Neuronal stem cell (in vitro differentiated cells): ENCODE results near the gene CHTOP.
A peak's percentile ranks its signal among the peaks of the same experiment; 100 is the strongest.

Experiments
- DNase-seq: peaks from one replicate; pipeline ENCODE4 v3.0.0-alpha.2; 2013; ENCODE audit warnings: low spot score
- H2AFZ ChIP-seq: one replicate; pipeline ENCODE4 v1.6.1; 2013; ENCODE audit warnings: mild to moderate bottlenecking, low read length, inconsistent platforms
- H2AK5ac ChIP-seq: 2 replicates; pipeline ENCODE4 v1.6.1; 2013; ENCODE audit warnings: low read depth, mild to moderate bottlenecking, inconsistent platforms, low read length, moderate library complexity, mixed read lengths
- H2BK120ac ChIP-seq: 2 replicates; pipeline ENCODE4 v1.6.1; 2013; ENCODE audit warnings: low read depth, mild to moderate bottlenecking, inconsistent platforms, low read length, moderate library complexity, mixed read lengths
- H2BK12ac ChIP-seq: one replicate; pipeline ENCODE4 v1.6.1; 2013; ENCODE audit warnings: low read length, inconsistent platforms
- H2BK15ac ChIP-seq: 2 replicates; pipeline ENCODE4 v1.6.1; 2013; ENCODE audit warnings: mild to moderate bottlenecking, low read length, inconsistent platforms, mixed read lengths
- H2BK5ac ChIP-seq: one replicate; pipeline ENCODE4 v1.6.1; 2013; ENCODE audit warnings: inconsistent platforms, mild to moderate bottlenecking, low read length, moderate library complexity
- H3K14ac ChIP-seq: one replicate; pipeline ENCODE4 v1.6.1; 2013; ENCODE audit warnings: low read length, inconsistent platforms
- H3K18ac ChIP-seq: 2 replicates; pipeline ENCODE4 v1.6.1; 2013; ENCODE audit warnings: low read length, inconsistent platforms
- H3K23ac ChIP-seq: 2 replicates; pipeline ENCODE4 v1.6.1; 2013; ENCODE audit warnings: low read depth, mild to moderate bottlenecking, mixed read lengths, low read length, inconsistent platforms; ENCODE audit not compliant: poor library complexity
- H3K27ac ChIP-seq: replicated peaks from 3 replicates; pipeline ENCODE4 v1.5.1; 2013; ENCODE audit warnings: low read length, inconsistent platforms
- H3K27me3 ChIP-seq, 3 experiments: 2 replicates each; pipeline ENCODE4 v1.6.1; 2013; ENCODE audit warnings: low read length in 3 of 3, mild to moderate bottlenecking in 2 of 3, inconsistent platforms in 1 of 3, low read depth in 1 of 3, mixed read lengths in 1 of 3, moderate library complexity in 1 of 3; ENCODE audit not compliant: control insufficient read depth in 3 of 3, insufficient read depth in 3 of 3
- H3K36me3 ChIP-seq, 2 donors: replicated peaks in 1 of 2; 2 replicates each; pipeline ENCODE4 v1.6.1; 2013; ENCODE audit warnings: low read length in 2 of 2; ENCODE audit not compliant: control insufficient read depth in 2 of 2, insufficient read depth in 2 of 2
- H3K4ac ChIP-seq: 2 replicates; pipeline ENCODE4 v1.6.1; 2013; ENCODE audit warnings: inconsistent platforms, mild to moderate bottlenecking, low read length, moderate library complexity
- H3K4me1 ChIP-seq, 2 donors: 1 replicate in 1 of 2; 2 replicates in 1 of 2; pipeline ENCODE4 v1.6.1; 2013; ENCODE audit warnings: low read length in 2 of 2, low read depth in 1 of 2; ENCODE audit not compliant: control insufficient read depth in 2 of 2, insufficient read depth in 1 of 2
- H3K4me2 ChIP-seq: one replicate; pipeline ENCODE4 v1.6.1; 2013; ENCODE audit warnings: mild to moderate bottlenecking, low read length, inconsistent platforms; ENCODE audit not compliant: insufficient read depth, poor library complexity, severe bottlenecking
- H3K4me3 ChIP-seq, 2 donors: 2 replicates each; pipeline ENCODE4 v1.5.1; 2013; ENCODE audit warnings: low read length in 2 of 2, mild to moderate bottlenecking in 2 of 2, inconsistent platforms in 1 of 2, moderate library complexity in 1 of 2
- H3K79me1 ChIP-seq: one replicate; pipeline ENCODE4 v1.6.1; 2013; ENCODE audit warnings: low read depth, mild to moderate bottlenecking, inconsistent platforms, low read length, moderate library complexity
- H3K9ac ChIP-seq: one replicate; pipeline ENCODE4 v1.6.1; 2013; ENCODE audit warnings: mild to moderate bottlenecking, low read depth, low read length, inconsistent platforms; ENCODE audit not compliant: poor library complexity
- H3K9me3 ChIP-seq, 2 donors: replicated peaks in 1 of 2; 2 replicates each; pipeline versions ENCODE3 to v1.6.1; 2013; ENCODE audit warnings: low read length in 2 of 2, mild to moderate bottlenecking in 2 of 2, inconsistent platforms in 1 of 2, low read depth in 1 of 2, mixed read lengths in 1 of 2, moderate library complexity in 1 of 2; ENCODE audit not compliant: control insufficient read depth in 2 of 2, insufficient read depth in 1 of 2
- H4K8ac ChIP-seq: one replicate; pipeline ENCODE4 v1.6.1; 2013; ENCODE audit warnings: low read depth, mild to moderate bottlenecking, inconsistent platforms, low read length, moderate library complexity
- H4K91ac ChIP-seq: one replicate; pipeline ENCODE4 v1.6.1; 2013; ENCODE audit warnings: low read length, low read depth, mild to moderate bottlenecking, inconsistent platforms; ENCODE audit not compliant: poor library complexity
- WGBS, 2 donors: extraction: QIAGEN DNeasy Blood & Tissue Kit; methylation state at CpG; one replicate each; pipeline ENCODE4 v1.1.7; 2013; ENCODE audit warnings: missing lambda C conversion rate in 2 of 2, mixed read lengths in 1 of 2; ENCODE audit not compliant: insufficient read length in 2 of 2, insufficient replicate concordance in 1 of 2; ENCODE audit errors: extremely low coverage in 2 of 2; 5-methylcytosine and 5-hydroxymethylcytosine counted together

Gene CHTOP

DNA sequence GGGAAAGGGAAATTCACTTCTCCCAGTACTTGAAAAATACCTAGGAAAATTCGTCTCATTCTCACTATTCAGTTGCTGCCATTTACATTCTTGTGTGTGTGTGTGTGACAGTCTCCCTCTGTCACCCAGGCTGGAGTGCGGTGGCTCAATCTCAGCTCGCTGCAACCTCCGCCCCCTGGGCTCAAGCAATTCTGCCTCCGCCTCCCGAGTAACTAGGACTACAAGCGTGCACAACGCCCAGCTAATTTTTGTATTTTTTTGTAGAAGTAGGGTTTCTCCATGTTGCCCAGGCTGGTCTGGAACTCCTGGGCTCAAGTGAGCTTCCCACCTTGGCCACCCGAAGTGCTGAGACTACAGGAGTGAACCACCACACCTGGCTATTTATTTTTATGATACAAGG is 25.8 kb downstream of the CHTOP start:
- Histone ChIP-seq H2BK5ac (no peak overlapping the region), H3K27ac (no peak overlapping the region), H4K8ac (no peak overlapping the region), H3K27me3 (no peaks in the 10 kb centered on the region), H2BK12ac (no peak overlapping the region), H3K36me3 (peaks cover 25 to 49% of the 10 kb centered on the region in 2 donors), H3K14ac (no peak overlapping the region), H3K9me3 (no peaks in the 10 kb centered on the region), H3K18ac (no peak overlapping the region), H2BK120ac (no peak overlapping the region), H3K4ac (no peak overlapping the region), H3K4me3 (peak overlapping the region in 1 of 2 donors; percentile 76), H3K4me2 (no peak overlapping the region), H4K91ac (no peak overlapping the region), H3K9ac (no peak overlapping the region), H3K4me1 (peaks cover 4 to 6% of the 10 kb centered on the region in 2 donors), H2AK5ac (no peak overlapping the region), H2BK15ac (no peak overlapping the region), H3K23ac (no peak overlapping the region), H3K79me1 (peaks cover 5% of the 10 kb centered on the region), H2AFZ (no peak overlapping the region)
- no CpG with 5 or more reads among the region's 9 CpGs for WGBS, 2 donors
- DNase-seq, result no peak

DNA sequence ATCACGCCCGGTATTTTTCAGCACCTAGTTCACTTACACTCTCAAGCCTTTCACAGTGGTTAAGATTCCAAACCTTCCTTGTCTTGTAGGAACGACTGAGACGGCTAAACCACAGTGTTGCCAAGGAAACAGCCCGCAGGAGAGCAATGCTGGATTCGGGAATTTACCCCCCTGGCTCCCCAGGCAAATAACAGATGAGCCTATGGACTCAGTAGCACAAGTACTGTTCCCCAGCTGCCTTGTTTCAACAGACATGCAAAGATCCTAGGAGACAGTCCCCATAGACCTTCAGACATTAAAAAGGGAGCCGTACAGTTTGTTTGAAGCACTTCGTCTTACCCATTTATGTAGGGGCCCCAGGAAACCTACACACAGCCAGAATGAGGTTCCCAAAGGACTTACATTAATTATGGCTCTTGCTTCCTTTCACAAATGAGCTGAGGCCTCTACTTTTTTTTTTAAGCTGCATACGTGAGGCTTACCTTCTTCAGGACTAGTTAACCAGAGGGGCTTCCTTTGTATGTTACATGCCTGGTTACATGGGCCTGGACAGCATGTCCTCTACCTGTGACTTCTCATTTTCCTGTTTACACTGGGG is 27.3 kb downstream of the CHTOP start:
- DNase-seq, result no peak
- WGBS, 2 donors, result no CpG with 5 or more reads among the region's 9 CpGs
- Histone ChIP-seq H3K14ac (no peak overlapping the region), H2BK120ac (no peak overlapping the region), H2AK5ac (no peak overlapping the region), H2BK5ac (no peak overlapping the region), H3K27ac (peak overlapping the region; percentile 13), H3K9me3 (no peaks in the 10 kb centered on the region), H2BK12ac (no peak overlapping the region), H3K36me3 (peaks cover 33 to 65% of the 10 kb centered on the region in 2 donors), H3K4me3 (no peak overlapping the region), H3K23ac (no peak overlapping the region), H4K91ac (no peak overlapping the region), H3K18ac (no peak overlapping the region), H3K27me3 (no peaks in the 10 kb centered on the region), H2AFZ (no peak overlapping the region), H3K4me2 (no peak overlapping the region), H3K4ac (no peak overlapping the region), H4K8ac (no peak overlapping the region), H3K79me1 (peaks cover 5% of the 10 kb centered on the region), H2BK15ac (no peak overlapping the region), H3K4me1 (peaks cover 4 to 6% of the 10 kb centered on the region in 2 donors), H3K9ac (no peak overlapping the region)

DNA sequence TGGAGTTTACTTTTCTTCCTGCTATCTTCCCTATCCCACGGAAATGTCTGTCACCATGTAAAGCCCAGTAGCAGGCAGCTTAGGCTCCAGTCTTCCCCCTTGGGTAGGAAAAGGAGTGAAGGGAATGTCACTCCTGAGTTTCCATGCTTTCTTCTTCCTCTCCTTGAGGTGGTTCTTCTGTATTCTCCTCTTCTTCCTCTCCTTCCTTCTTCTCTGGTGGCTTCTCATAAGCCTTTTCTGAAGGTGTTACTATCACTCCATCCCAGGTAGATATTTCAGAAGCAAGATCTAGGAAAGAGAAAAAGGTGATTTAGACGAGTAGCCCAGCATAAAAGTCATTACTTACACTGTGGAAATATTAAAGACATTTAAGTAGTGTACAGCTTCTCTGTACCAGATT is 28.4 kb downstream of the CHTOP start:
- no peaks in the 10 kb centered on the region for H3K27me3 ChIP-seq
- DNase-seq, result no peak
- no peak overlapping the region for H2BK15ac ChIP-seq
- H4K91ac ChIP-seq, result no peak overlapping the region
- H3K36me3 ChIP-seq, result peaks cover 42 to 75% of the 10 kb centered on the region in 2 donors
- H4K8ac ChIP-seq, result no peak overlapping the region
- no peak overlapping the region for H2BK12ac ChIP-seq
- H3K4me3 ChIP-seq, result no peak overlapping the region
- no peak overlapping the region for H3K23ac ChIP-seq
- no peak overlapping the region for H3K27ac ChIP-seq
- H2BK5ac ChIP-seq, result no peak overlapping the region
- no peak overlapping the region for H3K18ac ChIP-seq
- H3K4me2 ChIP-seq, result no peak overlapping the region
- peaks cover 4 to 6% of the 10 kb centered on the region in 2 donors for H3K4me1 ChIP-seq
- H3K14ac ChIP-seq, result no peak overlapping the region
- WGBS, 2 donors, result no CpG with 5 or more reads among the region's 2 CpGs
- no peak overlapping the region for H2AK5ac ChIP-seq
- H3K9me3 ChIP-seq, result no peaks in the 10 kb centered on the region
- no peak overlapping the region for H2BK120ac ChIP-seq
- no peak overlapping the region for H3K9ac ChIP-seq
- no peak overlapping the region for H3K4ac ChIP-seq
- no peak overlapping the region for H2AFZ ChIP-seq
- peaks cover 7% of the 10 kb centered on the region for H3K79me1 ChIP-seq

DNA sequence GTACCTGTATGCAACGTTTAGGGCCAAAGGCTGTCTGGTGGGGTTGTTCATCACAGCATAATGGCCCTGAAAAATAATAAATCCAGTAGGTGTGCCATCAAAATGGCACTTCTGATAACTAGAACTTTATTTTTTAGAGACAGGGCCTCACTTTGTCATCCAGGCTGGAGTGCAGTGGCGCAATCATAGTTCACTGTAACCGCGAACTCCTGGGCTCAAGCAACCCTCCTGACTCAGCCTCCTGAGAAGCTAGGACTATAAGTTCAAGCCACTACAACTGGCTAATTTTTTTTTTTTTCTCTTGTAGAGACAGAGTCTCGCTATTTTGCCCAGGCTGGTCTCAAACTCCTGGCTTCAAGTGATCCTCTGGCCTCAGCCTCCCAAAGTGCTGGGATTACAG is 29.3 kb downstream of the CHTOP start:
- Histone ChIP-seq H3K36me3 (peaks cover 47 to 85% of the 10 kb centered on the region in 2 donors), H3K4me2 (no peak overlapping the region), H2BK5ac (no peak overlapping the region), H3K4me1 (peaks cover 4 to 6% of the 10 kb centered on the region in 2 donors), H3K79me1 (peaks cover 7% of the 10 kb centered on the region), H3K27me3 (no peaks in the 10 kb centered on the region), H2AK5ac (no peak overlapping the region), H3K23ac (no peak overlapping the region), H2BK12ac (no peak overlapping the region), H3K4ac (no peak overlapping the region), H2BK15ac (no peak overlapping the region), H3K9me3 (no peaks in the 10 kb centered on the region), H3K18ac (no peak overlapping the region), H3K4me3 (no peak overlapping the region), H3K9ac (no peak overlapping the region), H4K8ac (no peak overlapping the region), H3K27ac (no peak overlapping the region), H2BK120ac (no peak overlapping the region), H2AFZ (no peak overlapping the region), H4K91ac (no peak overlapping the region), H3K14ac (no peak overlapping the region)
- no CpG with 5 or more reads among the region's 5 CpGs for WGBS, 2 donors
- DNase-seq, result no peak
